CD1c-positive myeloid dendritic cell (primary cell): Measurements from ENCODE around the gene PRKCZ.

Experiments used
- DNase-seq: peaks from one replicate; pipeline ENCODE4 v3.0.0-alpha.2; 2016; ENCODE audit errors: extremely low spot score

PRKCZ gene

DNA sequence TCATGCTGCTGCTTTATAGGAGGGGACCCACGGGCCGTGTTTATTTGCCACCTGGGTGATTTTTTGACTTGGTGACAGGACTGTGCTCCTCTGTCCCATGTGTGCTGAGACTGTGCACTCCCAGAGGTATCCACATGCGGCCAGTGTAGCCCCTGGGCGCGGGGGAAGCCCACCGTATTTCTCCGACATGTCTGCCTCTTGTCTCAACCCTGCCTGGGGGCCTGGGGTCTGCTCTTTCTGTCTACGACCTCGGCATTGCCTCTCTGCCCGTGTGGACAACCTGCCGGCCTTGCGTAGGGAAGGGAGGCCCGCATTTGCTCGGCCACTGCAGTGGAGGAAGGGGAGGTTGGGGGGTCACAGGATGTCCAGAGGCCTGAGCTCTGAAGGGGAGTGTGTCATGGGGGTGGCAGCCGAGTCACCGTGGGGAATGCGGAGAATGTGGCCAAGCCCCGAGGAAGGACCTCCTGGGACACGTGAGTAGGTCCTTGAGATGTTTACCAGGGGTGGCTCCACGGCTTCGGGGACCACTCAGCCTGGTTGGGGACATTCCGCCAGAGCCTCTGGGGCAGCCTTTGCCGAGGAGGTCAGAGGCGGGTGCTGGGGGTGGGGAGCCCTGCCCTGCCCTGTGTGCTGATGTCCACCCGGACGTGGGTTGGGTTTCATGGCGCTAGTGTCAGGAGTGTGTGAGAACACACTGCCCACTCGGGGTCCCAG, 11.0 kb downstream of the PRKCZ start:
- no peak for DNase-seq

DNA sequence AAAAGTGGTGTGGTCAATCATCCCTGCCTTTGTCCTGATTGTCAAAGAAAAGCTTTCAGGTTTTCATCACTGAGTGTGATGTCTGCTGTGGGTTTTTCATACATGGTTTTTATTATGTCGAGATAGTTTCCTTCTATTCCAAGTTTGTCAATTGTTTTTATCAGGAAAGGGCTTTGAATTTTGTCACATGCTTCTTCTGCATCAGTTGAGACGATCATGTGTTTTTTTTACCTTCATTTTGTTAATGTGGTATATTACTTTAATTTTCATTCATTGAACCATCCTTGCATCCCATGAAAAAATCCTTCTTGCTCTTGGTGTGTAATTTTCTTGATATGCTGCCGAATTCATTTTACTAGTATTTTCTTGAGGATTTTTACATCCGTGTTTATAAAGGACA, 15.5 kb downstream of the PRKCZ start:
- DNase-seq = no peak

DNA sequence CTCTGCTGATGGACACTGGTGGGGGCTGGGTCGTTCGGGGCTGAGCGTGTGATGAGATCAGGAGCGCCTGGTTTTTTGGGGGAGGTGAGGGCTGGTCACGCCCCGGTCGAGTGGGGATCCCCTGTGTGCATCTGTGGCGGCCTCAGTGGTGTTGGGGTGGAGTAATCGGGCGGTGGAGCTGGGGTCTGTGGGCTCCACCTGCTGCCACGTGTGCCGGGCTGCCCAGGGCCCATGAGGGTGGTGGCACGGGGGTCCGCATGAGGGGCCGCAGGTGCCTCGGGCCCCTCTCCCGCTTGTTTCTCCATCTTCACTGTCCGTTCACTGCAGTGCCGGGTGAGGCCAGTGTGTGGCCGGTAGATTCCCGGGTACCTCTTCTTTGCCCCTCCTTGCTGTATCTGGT, 17.2 kb downstream of the PRKCZ start:
- no peak for DNase-seq

DNA sequence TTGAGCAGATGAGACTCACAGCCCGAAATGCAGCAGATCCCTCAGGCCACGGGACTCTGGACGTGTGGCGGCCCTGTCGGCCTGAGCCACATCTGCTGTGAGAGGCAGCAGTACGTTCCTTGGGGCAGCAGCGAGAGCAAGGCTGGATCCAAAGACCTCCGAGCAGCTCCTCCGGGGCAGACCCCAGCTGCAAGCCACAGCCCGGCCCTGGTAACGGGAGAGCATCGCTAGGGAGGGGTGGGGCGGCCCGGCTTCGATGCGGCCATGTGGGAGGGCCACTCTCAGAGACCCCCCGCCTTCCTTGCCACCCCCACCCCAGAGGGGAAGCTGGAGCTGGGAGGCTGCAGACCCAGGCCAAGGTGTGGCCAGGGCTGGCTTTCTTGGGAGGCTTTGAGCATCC, 17.8 kb downstream of the PRKCZ start:
- DNase-seq = no peak

DNA sequence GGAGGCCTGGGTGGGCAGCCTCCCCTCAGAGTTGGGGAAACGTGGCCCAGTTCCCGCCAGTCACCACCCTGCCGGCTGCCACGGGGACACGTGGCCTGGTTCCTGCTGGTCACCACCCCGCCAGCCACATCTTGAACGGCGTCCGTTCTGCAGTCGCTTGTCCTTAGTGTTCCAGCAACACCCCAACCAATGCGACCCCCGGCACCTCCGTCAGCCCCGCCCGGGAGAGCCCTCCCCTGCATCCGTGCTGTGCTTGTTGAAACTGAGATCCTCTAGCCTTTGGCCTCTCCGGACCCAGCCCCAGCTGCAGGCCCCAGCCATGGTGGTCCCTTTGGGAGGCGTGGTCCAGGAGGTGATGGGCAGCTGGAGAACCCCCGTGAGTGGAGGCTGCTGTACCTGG, 18.7 kb downstream of the PRKCZ start:
- DNase-seq = no peak

DNA sequence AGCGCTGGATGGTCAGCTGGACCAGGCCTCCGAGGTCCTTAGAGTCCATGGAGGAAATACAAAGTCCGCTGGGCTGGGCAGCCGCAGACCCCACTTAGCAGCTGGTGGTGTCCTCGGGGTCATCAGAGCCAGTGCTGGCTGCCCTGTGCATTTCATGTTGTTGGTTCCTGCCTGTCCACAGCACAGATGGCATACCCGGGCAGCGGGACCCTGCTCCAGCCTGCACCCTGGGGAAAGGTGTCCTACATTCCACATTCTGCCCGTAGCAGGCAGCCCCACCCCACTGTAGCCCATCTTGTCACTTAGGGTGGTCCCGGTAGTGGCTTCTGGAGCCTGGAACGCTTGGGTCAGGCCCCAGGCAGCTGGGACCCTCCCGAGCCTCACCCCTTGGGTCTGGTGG, 19.8 kb downstream of the PRKCZ start:
- DNase-seq = no peak

DNA sequence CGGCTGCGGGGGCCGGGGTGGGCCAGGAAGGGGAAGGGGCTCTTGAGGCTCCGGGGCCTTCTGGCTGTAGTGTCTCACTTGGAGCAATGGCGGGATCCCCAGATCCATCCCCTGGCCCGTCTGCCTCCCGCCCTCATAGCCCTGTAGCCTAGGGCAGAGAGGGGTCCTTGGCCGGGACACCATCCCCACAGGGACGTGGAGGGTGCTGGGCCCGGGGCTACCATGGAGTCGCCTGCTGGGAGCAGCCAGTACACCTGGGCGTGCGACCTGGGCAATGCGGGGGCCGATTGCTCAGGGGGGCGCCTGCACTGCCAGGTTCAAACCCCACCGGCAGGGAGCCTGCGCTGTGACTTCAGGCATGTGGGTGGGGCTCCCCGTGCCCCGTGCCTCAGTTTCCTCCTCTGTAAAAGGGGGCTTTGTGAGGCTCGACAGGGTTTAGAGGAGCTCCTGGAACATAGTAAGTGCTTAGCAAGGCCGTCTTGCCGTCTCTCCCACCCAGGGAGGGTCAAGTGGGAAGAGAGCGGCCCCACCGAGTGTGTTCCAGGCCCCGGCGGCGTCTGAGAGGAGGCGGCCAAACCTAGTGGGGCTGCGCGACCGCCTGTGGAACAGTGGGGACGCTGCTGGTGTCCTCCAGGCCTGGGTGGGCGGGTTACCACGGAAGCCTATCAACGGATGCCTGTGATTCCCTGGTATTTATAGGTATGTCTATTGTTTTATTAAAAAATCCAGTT, 20.8 kb downstream of the PRKCZ start:
- no peak for DNase-seq

DNA sequence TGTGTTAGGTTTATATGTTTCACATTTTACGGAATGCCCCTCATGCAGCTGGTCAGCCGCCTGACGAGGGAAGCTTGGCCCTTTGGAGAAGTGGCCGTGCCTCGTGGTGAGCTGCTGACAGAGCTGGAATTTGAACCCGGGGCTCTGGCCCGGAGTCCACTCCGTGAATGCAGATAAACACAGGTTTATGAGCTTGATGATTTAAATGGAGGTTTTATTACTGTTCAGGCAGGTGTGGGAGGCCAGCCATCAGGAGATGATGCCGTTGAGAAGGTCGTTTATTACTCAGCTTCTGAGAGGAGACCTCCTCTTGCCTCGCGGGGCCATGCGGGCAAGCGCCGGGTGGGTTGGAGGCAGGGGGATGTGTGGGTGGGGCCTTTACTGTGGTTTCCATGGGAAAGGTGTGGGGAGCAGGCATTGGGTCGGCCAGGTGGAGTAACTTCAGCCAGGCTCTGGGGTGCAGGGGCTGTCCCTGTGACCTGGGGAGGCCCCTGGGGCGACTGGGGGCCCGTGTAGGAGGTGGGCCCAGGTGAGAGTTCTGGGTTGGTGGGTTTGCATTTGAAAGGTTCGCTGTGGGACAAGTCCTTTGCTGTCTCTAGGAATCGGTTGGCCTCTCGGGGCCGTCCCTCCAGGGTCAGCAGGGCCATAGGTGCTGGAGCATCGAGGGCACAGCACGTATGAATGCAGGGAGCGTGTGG, 22.0 kb downstream of the PRKCZ start:
- DNase-seq = no peak

DNA sequence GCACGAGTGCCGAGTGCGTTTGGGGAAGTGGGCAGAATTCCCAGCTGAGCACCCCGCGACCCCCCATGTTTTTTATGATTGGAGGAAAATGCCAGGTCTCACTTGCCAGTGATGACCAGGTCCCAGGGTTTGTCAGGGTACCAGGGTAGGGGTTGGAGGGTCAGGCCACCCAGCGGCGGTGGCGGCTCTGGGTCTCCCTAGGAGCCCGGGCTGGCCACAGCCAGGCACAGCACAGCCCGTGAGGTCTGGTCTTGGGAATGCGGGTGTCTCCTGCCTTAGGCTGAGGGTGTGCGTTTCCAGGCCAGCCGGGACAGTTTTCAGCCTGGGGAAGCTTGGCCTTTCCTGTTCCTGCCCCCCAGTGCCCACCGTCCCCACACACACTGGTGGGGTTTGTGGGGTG, 22.7 kb downstream of the PRKCZ start:
- no peak for DNase-seq

DNA sequence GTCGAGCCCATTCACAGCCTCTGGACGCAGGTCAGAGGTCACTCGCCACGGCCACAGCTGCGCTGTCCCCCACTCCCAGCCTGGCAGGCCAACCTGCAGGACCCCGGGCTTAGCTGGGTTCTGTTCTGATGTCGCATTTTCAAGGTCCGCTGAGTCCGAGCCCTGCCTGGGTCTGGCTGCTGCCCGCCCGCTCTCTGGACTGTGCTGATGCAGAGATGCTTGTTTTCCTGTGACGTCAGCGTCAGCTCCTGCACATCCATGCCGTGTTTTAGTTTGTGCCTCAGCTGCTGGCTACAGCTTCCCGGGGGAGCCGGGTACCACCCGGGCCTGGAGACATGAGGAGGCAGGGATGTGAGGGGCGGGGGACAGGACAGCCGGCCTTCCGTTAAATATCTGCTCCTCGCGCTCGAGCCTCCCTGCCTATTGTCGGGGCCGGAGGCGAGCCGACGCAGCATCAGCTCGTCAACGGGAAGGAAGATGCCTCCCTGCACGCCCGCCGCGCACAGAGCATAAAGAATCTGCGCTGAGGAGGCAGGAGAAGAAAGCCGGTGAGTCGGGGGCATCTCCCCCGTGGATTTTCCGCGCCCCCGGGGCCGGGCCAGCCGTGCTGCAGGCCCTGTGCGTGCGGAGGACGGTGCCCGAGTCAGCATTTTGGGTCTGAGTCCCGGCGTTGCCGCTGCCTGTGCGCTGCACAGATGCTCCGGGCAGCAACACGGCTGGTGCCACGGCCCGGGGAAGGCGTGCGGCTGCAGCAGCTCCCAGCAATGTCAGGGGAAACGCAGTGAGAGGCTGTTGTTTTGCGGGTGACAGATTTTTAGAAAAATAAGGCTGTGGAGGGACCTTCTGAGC, 23.4 kb downstream of the PRKCZ start:
- DNase-seq = no peak

DNA sequence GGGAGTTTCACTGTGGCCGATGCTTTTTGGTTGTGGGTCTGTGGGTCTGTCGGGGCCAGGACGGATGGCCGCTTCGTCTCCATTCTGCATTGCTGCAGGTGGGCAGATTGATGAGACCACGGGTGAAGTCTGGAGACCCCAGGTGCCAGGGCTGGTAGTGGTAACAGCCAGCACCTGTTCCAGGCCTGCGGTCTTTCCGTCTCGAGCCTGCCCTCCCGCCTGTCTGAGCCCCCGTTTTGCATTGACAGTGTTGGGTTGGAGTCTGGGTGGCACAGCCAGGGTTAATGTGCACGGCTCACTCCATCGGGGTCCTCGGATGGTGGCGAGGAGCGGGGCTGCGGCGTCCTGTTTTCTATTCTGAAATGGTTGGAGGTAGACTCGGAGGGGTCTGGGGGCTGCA, 24.2 kb downstream of the PRKCZ start:
- DNase-seq = no peak

DNA sequence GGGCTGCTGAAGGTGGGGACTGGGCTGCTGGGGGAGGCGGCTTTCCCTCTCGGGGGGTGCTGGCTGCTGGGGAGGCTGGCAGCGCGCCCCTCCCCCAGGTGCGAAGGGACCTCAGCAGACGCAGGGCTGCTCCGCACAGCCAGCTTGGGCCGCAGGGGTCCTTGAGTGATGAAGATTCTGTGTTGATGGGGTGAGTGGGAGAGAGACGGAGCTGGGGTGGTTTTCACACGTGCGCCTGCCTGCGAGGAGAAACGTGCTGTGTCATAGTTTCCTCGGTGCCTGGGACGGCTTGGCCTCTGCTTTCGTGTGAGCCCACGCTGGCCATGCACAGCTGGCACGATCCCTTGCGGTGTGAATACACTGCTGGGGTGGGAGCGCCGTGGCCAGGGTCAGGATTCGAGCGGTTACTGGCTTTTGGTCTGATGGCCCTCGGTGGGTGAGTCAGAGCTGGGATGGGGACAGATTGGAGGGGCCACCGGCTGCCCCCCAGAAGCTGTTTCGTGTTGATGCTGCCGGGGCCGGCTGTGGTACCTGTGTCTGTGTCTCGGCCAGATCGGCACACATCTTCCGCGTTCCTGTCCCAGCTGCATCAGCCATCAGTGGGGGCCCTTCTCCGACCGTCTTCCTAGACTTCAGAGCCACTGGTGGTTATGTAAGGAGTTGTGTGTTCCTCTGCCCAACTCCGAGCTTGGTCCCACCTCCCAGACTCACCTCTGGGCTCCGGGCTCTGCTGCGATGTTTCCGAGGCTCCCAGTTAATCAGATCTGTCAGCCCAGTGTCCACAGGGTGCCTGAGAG, 24.9 kb downstream of the PRKCZ start:
- DNase-seq = no peak

DNA sequence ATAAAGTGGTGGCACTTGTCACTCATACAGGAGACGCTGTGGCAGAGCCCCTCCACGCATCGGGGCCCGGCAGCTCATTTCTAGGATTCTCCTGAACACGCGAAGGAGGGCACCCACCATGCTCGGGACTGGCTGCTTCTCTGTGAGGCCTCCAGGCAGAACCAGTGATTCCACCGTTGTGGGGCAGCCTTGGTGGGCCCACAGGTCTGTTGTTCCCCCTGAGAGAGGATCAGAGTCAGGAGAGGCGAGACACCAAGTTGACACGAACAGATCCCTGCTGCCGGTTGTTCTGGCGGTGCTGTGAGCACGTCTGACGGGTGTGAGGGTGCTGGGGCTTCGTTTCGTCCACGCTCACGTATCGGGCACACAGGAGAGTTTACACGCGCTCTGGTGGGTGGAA, 26.6 kb downstream of the PRKCZ start:
- no peak for DNase-seq

DNA sequence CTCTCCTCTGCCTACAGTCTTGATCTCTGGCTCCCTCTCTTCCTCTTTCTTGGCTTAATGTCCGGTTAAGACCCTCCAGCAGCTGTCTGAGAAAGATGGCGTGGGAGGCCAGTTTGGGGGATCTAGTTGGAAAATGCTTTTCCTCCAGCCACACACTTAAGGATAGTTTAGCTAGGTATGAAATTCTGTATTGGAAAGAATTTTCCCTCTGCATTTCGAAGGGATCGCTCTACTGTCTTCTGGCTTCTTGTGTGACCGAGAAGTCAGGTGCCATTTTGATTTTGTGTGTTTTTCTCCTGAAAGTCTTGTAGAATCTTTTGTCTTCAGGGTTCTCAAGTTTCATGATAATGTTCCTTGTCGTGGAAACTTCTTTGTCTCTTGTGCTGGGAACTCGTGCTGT, 28.0 kb downstream of the PRKCZ start:
- no peak for DNase-seq

DNA sequence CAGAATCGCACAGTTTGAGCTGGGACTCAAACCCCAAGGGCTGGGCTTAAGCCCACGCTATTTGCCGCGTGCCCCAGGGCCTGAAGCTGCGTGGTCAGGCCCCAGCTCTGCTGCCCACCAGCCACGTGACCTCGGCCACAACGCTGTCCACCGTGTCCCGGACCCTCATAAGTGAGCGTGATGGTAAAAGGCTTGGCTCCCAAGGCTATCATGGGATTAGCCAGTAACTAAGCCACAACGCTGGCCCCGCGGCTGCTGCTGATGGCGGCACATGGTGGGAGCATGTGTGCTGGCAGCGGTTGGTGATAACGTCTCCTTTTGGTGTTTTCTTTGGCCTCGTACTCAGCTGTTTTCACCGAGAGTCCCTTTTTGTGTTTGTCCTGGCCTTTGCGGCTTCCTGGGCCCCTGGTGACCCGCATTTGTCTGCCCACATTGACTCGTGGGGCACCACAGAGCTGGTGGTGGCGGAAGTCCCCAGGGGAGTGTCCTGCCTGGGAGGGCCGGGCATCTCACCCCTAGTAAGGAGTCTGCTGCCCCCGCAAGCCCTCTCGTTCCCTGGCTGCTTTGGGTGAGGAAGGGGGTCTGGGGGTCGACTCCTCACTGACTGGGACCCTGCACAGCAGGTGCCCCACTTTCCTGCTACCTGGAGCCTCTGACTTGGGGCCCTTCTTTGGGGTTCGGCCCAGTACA, 29.3 kb downstream of the PRKCZ start:
- no peak for DNase-seq

DNA sequence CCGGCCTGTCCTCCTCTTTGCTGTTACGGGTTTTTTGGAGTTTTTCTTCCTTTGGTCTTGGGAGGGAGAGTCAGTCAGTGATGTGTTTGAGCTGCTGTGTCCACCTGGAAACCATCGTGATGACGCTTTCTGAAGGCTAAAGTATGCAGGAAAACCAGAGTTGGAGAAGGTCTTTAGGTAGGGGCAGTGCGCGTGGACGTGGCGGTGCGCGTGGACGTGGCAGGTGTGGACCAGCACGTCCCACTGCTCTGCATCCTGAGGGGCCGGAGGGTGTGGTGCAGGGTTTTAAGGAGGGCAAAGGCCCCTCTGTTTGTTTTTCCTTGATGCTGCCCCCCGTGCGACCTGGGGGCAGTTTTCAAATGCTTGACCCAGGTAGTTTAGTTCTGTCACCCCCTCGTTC, 29.9 kb downstream of the PRKCZ start:
- no peak for DNase-seq

DNA sequence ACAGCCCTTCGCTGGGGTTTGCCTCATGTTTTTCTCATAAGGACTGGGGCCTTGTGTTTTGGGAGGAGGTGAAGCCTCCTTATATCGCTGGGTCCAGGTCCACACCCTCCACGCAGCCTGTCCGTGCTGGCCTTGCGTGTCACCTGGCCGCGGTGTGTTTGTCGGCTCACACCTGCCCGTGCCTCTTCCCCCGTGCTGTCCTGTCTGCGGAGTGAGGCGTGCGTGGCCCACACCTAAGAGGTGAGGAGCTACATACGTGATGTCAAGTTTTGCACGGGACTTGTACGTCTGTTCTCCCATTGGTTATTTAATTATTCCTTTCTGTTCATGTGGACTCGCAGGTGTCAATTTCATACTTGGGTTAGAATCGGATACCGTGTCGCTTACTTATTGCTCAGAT, 30.7 kb downstream of the PRKCZ start:
- DNase-seq = no peak

DNA sequence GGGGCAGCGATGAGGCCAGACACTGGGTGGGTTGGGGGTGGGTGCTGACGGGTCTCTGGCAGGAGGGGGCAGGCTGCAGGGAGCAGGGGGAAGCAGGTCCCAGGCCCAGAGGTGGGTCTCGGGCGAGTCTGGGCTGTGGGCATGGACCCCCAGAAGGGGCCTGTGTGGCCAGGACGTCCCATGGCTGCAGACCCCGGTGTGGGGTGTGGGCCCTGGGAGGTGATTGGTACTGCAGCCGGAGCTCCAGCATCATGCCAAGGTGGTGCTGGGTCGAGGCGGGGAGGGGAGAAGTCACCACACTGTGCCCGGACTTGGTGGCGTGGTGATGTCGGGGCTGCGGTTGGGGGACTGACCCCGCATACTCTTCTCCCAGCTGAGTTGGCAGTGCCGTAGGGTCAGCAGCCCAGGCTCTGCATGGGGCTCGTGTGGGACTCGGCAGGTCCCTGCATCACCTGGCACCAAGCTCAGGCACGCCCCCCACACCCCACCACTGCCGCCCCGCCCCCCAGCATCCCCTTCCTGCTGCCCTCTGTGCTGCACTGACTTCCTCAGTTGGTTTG, 31.2 kb downstream of the PRKCZ start:
- no peak for DNase-seq

DNA sequence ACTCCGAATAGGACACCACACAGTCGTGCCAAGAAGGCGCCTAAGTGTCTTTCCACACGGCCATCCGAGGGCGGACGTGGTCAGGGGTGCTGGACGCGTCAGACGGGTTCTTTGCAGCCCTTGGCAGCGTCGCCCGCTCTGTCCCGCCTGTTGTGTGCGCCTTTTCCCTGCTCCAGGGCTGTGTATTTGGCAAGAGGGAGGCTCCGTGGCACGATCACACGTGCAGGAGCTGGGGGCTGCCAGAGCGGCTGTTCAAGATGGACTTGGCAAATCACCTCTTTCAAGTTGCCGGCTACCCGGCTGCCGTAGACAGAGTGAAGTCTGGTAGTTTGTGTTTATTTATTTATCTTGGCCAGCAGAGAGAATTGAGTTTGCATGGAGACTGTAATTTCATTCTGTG, 31.9 kb downstream of the PRKCZ start:
- no peak for DNase-seq

DNA sequence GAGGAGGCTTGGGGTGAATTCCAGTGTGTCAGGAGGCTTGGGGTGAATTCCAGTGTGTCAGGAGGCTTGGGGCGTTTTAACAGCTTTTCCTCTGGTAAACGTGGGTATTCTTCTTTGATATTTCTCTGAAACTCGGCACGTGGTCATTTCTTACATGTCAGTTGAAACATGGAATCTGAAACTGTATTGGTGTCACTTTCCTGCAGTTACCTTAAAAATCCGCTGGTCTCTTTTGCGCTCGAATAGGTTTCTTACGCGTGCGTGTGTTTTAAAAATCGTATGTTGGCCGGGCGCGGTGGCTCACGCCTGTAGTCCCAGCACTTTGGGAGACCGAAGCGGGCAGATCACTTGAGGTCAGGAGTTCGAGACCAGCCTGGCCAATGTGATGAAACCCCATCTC, 33.5 kb downstream of the PRKCZ start:
- no peak for DNase-seq
